ENCODE results near the gene IGF2R.

The IGF2R gene

DNA sequence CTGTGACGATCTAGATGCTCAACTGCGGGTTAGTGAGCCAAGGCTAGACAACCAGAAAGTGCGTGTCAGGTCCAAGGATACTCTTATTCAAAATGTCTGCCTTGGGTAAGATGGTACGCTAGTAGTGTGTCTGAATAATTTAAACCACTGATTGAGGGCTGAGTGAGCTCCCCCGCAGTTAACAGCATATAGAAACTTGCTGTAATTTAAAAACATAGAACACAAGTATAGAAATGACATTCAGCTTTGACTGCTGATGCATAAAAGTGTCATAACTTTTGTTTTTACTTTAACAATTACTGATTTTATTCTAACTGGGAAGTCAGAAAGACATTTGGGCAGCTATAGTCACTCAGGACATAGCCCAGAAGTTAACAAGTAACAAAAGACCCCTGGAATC, 107.1 kb downstream of the IGF2R start:
- TF ChIP-seq, protein P1, sequence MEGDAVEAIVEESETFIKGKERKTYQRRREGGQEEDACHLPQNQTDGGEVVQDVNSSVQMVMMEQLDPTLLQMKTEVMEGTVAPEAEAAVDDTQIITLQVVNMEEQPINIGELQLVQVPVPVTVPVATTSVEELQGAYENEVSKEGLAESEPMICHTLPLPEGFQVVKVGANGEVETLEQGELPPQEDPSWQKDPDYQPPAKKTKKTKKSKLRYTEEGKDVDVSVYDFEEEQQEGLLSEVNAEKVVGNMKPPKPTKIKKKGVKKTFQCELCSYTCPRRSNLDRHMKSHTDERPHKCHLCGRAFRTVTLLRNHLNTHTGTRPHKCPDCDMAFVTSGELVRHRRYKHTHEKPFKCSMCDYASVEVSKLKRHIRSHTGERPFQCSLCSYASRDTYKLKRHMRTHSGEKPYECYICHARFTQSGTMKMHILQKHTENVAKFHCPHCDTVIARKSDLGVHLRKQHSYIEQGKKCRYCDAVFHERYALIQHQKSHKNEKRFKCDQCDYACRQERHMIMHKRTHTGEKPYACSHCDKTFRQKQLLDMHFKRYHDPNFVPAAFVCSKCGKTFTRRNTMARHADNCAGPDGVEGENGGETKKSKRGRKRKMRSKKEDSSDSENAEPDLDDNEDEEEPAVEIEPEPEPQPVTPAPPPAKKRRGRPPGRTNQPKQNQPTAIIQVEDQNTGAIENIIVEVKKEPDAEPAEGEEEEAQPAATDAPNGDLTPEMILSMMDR (IDR thresholded peaks at IDR 0.05; ENCODE audit: low read depth, low read length, poor library complexity, severe bottlenecking) = no peak
- TF ChIP-seq EZH2phosphoT487 (IDR thresholded peaks at IDR 0.05; ENCODE audit: borderline replicate concordance, low read length) = no peak
- H4K20me1 ChIP-seq (ENCODE audit: control insufficient read depth, insufficient read depth, low read depth, low read length) = no peaks in the 10 kb centered on the region
- H3K9me3 ChIP-seq (ENCODE audit: control insufficient read depth, insufficient read depth, low read length) = no peaks in the 10 kb centered on the region
- no peaks in the 10 kb centered on the region for H3F3A ChIP-seq (ENCODE audit: control insufficient read depth, insufficient read depth)
- no peaks in the 10 kb centered on the region for H3K9me2 ChIP-seq (replicated peaks; ENCODE audit: control insufficient read depth, low read length)
- no peak overlapping the region for H3K27ac ChIP-seq (ENCODE audit: low read depth, low read length)
- H3K4me1 ChIP-seq (ENCODE audit: control insufficient read depth, low read length) = no peaks in the 10 kb centered on the region
- no peak overlapping the region for H3K4me2 ChIP-seq (ENCODE audit: low read length)
- H3K79me2 ChIP-seq (ENCODE audit: control insufficient read depth, low read length) = no peaks in the 10 kb centered on the region
- no peak overlapping the region for H3K4me3 ChIP-seq (ENCODE audit: low read length)
- H3K36me3 ChIP-seq (ENCODE audit: control insufficient read depth, low read length) = peaks cover 67% of the 10 kb centered on the region
- no peaks in the 10 kb centered on the region for H3K27me3 ChIP-seq (ENCODE audit: control insufficient read depth, low read length)

DNA sequence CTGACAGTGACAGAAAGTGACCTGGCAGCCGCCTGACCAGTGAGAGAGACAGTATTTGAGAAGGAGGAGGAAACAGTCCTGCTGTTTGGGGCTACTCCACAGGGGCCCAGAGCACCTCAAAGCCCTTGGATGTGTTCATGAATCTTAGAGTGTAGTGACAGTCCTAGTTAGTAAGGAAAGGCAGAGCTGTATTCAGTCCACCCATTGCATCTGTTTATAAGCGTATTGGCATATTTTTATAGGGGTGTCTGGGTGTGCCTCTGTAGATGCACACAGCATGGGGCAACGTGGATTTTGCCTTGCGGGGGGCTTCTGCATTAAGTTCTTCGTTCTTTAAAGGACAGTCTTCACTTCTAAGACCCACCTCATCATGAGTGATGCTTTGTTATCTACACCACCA, 108.1 kb downstream of the IGF2R start:
- H4K20me1 ChIP-seq (ENCODE audit: control insufficient read depth, insufficient read depth, low read depth, low read length) = no peaks in the 10 kb centered on the region
- no peak overlapping the region for H3K4me2 ChIP-seq (ENCODE audit: low read length)
- no peak overlapping the region for H3K4me3 ChIP-seq (ENCODE audit: low read length)

DNA sequence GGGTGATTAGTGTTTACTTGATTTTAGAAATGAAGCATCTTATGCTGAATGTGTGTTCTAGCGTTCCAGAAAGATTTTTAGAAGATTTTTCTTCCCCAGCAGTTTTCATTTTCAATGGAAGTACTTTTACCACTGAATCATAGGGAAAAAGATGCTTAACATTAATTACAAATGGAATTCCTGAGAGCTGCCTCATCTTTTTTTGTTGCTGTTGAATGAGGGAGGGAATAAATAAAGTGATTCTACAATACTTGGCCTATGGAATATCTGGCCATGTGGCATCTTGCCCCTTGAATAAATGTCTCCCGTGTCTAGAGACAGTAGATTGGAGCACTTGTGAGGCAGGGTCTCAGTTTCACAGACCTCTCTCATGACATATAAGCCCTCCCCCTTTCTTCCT, 108.6 kb downstream of the IGF2R start:
- Histone ChIP-seq H3K79me2 (ENCODE audit: control insufficient read depth, low read length) (no peaks in the 10 kb centered on the region), H3K27me3 (ENCODE audit: control insufficient read depth, low read length) (no peaks in the 10 kb centered on the region), H3K4me2 (ENCODE audit: low read length) (no peak overlapping the region), H3K4me1 (ENCODE audit: control insufficient read depth, low read length) (no peaks in the 10 kb centered on the region), H3K4me3 (ENCODE audit: low read length) (no peak overlapping the region), H3F3A (ENCODE audit: control insufficient read depth, insufficient read depth) (no peaks in the 10 kb centered on the region), H3K27ac (ENCODE audit: low read depth, low read length) (no peak overlapping the region), H3K9me3 (ENCODE audit: control insufficient read depth, insufficient read depth, low read length) (no peaks in the 10 kb centered on the region), H3K36me3 (ENCODE audit: control insufficient read depth, low read length) (peaks cover 54% of the 10 kb centered on the region), H4K20me1 (ENCODE audit: control insufficient read depth, insufficient read depth, low read depth, low read length) (no peaks in the 10 kb centered on the region), H3K9me2 (replicated peaks; ENCODE audit: control insufficient read depth, low read length) (no peaks in the 10 kb centered on the region)
- TF ChIP-seq, protein P1 (IDR thresholded peaks at IDR 0.05; ENCODE audit: low read depth, low read length, poor library complexity, severe bottlenecking) = no peak

More for the DNA sequence above, 108.1 kb downstream of the IGF2R start:
- Histone ChIP-seq H3K27ac (ENCODE audit: low read depth, low read length) (no peak overlapping the region), H3K9me3 (ENCODE audit: control insufficient read depth, insufficient read depth, low read length) (no peaks in the 10 kb centered on the region), H3K9me2 (replicated peaks; ENCODE audit: control insufficient read depth, low read length) (no peaks in the 10 kb centered on the region), H3K79me2 (ENCODE audit: control insufficient read depth, low read length) (no peaks in the 10 kb centered on the region), H3K27me3 (ENCODE audit: control insufficient read depth, low read length) (no peaks in the 10 kb centered on the region), H3K36me3 (ENCODE audit: control insufficient read depth, low read length) (peaks cover 59% of the 10 kb centered on the region), H3K4me1 (ENCODE audit: control insufficient read depth, low read length) (no peaks in the 10 kb centered on the region), H3F3A (ENCODE audit: control insufficient read depth, insufficient read depth) (no peaks in the 10 kb centered on the region)
- no peak for TF ChIP-seq EZH2phosphoT487 (IDR thresholded peaks at IDR 0.05; ENCODE audit: borderline replicate concordance, low read length)
- TF ChIP-seq, protein P1 (IDR thresholded peaks at IDR 0.05; ENCODE audit: low read depth, low read length, poor library complexity, severe bottlenecking) = no peak
